ENCODE data around the gene RENBP.
A peak's percentile ranks its signal among the peaks of the same experiment; 100 is the strongest.

RENBP gene

DNA sequence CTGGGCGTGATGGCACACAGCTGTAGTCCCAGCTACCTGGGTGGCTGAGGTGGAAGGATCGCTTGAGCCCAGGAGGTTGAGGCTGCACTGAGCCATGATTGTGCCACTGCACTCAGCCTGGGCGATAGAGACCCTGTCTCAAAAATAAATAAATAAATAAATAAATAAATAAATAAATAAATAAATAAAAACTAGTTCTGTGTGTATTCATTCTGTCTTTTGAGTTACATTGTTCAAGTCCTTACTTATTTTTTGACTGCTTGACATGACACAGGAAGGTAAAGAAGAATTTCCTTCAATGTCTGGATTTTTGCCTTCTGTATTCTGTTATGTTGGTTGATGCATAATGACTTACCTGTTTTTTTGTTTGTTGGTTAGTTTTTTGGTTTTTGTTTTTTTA lies 7.4 kb downstream of the RENBP start:
- Histone ChIP-seq H3K4me3 (ENCODE audit: control insufficient read depth in 1 of 7, extremely low read depth in 1 of 7, insufficient read depth in 4 of 7, low read depth in 2 of 7, low read length in 6 of 7) (no peak overlapping the region), H3K27ac (ENCODE audit: insufficient read depth in 1 of 2, low read depth in 1 of 2, low read length in 2 of 2, poor library complexity in 1 of 2, severe bottlenecking in 2 of 2) (no peak overlapping the region), H3K4me1 (ENCODE audit: control extremely low read depth in 1 of 4, control insufficient read depth in 4 of 4, insufficient read depth in 4 of 4, low read length in 3 of 4) (peaks cover 0 to 32% (median 18%) of the 10 kb centered on the region in 4 experiments), H3K27me3 (replicated peaks in 2 of 5; ENCODE audit: control insufficient read depth in 4 of 5, insufficient read depth in 5 of 5, low read length in 4 of 5) (peaks cover 0 to 31% (median 0%) of the 10 kb centered on the region in 5 experiments), H3K36me3 (ENCODE audit: control insufficient read depth in 4 of 4, insufficient read depth in 4 of 4, low read length in 3 of 4) (peaks cover 0 to 7% (median 3%) of the 10 kb centered on the region in 4 experiments), H3K9me3 (ENCODE audit: control extremely low read depth in 1 of 5, control insufficient read depth in 4 of 5, insufficient read depth in 2 of 5, low read depth in 1 of 5, low read length in 4 of 5) (no peaks in the 10 kb centered on the region)
- CTCF ChIA-PET, result interaction anchor here (0.9 to 18.9 kb wide), 3 partner anchors 9 to 441 kb away, joined by 3 to 482 read pairs (median 7); partner anchors contain the start of genes ARHGAP4 and NAA10
- no CpG with 5 or more reads among the region's 3 CpGs for WGBS (ENCODE audit: insufficient coverage)
- DNase-seq, result no peak
- POLR2A ChIA-PET, result interaction anchor here (0.6 to 2.0 kb wide), 2 partner anchors 9 to 10 kb away, joined by 3 to 8 read pairs; no protein-coding TSS in a partner anchor

GRCh38 chrX:153935326-153935851 lies 9.1 kb downstream of the RENBP start:
- Histone ChIP-seq H3K36me3 (ENCODE audit: control insufficient read depth in 4 of 4, insufficient read depth in 4 of 4, low read length in 3 of 4) (peaks cover 0 to 21% (median 12%) of the 10 kb centered on the region in 4 experiments), H3K4me3 (ENCODE audit: control insufficient read depth in 1 of 7, extremely low read depth in 1 of 7, insufficient read depth in 4 of 7, low read depth in 2 of 7, low read length in 6 of 7) (peak overlapping the region in 4 of 7 experiments; percentile 22 to 69 (median 42)), H3K4me1 (ENCODE audit: control extremely low read depth in 1 of 4, control insufficient read depth in 4 of 4, insufficient read depth in 4 of 4, low read length in 3 of 4) (peaks cover 0 to 21% (median 9%) of the 10 kb centered on the region in 4 experiments), H3K27ac (ENCODE audit: insufficient read depth in 1 of 2, low read depth in 1 of 2, low read length in 2 of 2, poor library complexity in 1 of 2, severe bottlenecking in 2 of 2) (no peak overlapping the region), H3K9me3 (ENCODE audit: control extremely low read depth in 1 of 5, control insufficient read depth in 4 of 5, insufficient read depth in 2 of 5, low read depth in 1 of 5, low read length in 4 of 5) (no peaks in the 10 kb centered on the region), H3K27me3 (replicated peaks in 2 of 5; ENCODE audit: control insufficient read depth in 4 of 5, insufficient read depth in 5 of 5, low read length in 4 of 5) (peaks cover 0 to 36% (median 0%) of the 10 kb centered on the region in 5 experiments)
- DNase-seq, result no peak
- ChIA-PET CTCF (interaction anchor here (0.8 to 19.1 kb wide), 4 partner anchors 9 to 201 kb away, joined by 3 to 482 read pairs (median 243); partner anchors contain the start of genes ARHGAP4, NAA10 and RENBP), POLR2A (interaction anchor here (0.9 to 1.1 kb wide), 3 partner anchors 9 to 11 kb away, joined by 3 read pairs; partner anchors contain the start of gene ARHGAP4)
- WGBS (ENCODE audit: insufficient coverage), result 54% methylated on average over 15 of the region's 32 CpGs

- H3K36me3 ChIP-seq (ENCODE audit: control insufficient read depth in 4 of 4, insufficient read depth in 4 of 4, low read length in 3 of 4), result peaks cover 0 to 25% (median 14%) of the 10 kb centered on the region in 4 experiments
- peak within 1 kb of the TSS in 1 of 2 experiments; percentile 43 for H3K27ac ChIP-seq (ENCODE audit: insufficient read depth in 1 of 2, low read depth in 1 of 2, low read length in 2 of 2, poor library complexity in 1 of 2, severe bottlenecking in 2 of 2)
- peak in 2 of 3 donors; percentile 47 to 52 for DNase-seq
- H3K4me3 ChIP-seq (ENCODE audit: control insufficient read depth in 1 of 7, extremely low read depth in 1 of 7, insufficient read depth in 4 of 7, low read depth in 2 of 7, low read length in 6 of 7), result peak within 1 kb of the TSS; percentile 52 to 78 (median 63)
- ChIA-PET POLR2A (interaction anchor here (0.9 to 1.1 kb wide), 3 partner anchors 8 to 12 kb away, joined by 3 read pairs; partner anchors contain the start of gene ARHGAP4), CTCF (interaction anchor here (19.1 kb wide), 1 partner anchor 10 kb away, joined by 482 read pairs; the partner anchor contains the start of gene RENBP)
- peaks cover 0 to 32% (median 0%) of the 10 kb centered on the region in 5 experiments for H3K27me3 ChIP-seq (replicated peaks in 2 of 5; ENCODE audit: control insufficient read depth in 4 of 5, insufficient read depth in 5 of 5, low read length in 4 of 5)
- H3K9me3 ChIP-seq (ENCODE audit: control extremely low read depth in 1 of 5, control insufficient read depth in 4 of 5, insufficient read depth in 2 of 5, low read depth in 1 of 5, low read length in 4 of 5), result no peaks in the 10 kb centered on the region
- WGBS (ENCODE audit: insufficient coverage), result 14% methylated on average over 66 of the region's 87 CpGs
- H3K4me1 ChIP-seq (ENCODE audit: control extremely low read depth in 1 of 4, control insufficient read depth in 4 of 4, insufficient read depth in 4 of 4, low read length in 3 of 4), result peaks cover 0 to 17% (median 12%) of the 10 kb centered on the region in 4 experiments
Measured at GRCh38 chrX:153934762-153935325, 9.6 kb downstream of the RENBP start, which contains the start of gene NAA10. TSS of gene NAA10 (minus strand) at chrX:153935037. CDS start at chrX:153934904, 133 bp downstream.

GRCh38 chrX:153934148-153934761 lies 10.2 kb downstream of the RENBP start:
- POLR2A ChIA-PET, result interaction anchor here (1.0 kb wide), 1 partner anchor 13 kb away, joined by 3 read pairs; no protein-coding TSS in a partner anchor
- H3K27ac ChIP-seq (ENCODE audit: insufficient read depth in 1 of 2, low read depth in 1 of 2, low read length in 2 of 2, poor library complexity in 1 of 2, severe bottlenecking in 2 of 2), result peak overlapping the region in 1 of 2 experiments; percentile 43
- peaks cover 0 to 30% (median 0%) of the 10 kb centered on the region in 5 experiments for H3K27me3 ChIP-seq (replicated peaks in 2 of 5; ENCODE audit: control insufficient read depth in 4 of 5, insufficient read depth in 5 of 5, low read length in 4 of 5)
- H3K9me3 ChIP-seq (ENCODE audit: control extremely low read depth in 1 of 5, control insufficient read depth in 4 of 5, insufficient read depth in 2 of 5, low read depth in 1 of 5, low read length in 4 of 5), result no peaks in the 10 kb centered on the region
- H3K4me1 ChIP-seq (ENCODE audit: control extremely low read depth in 1 of 4, control insufficient read depth in 4 of 4, insufficient read depth in 4 of 4, low read length in 3 of 4), result peaks cover 0 to 22% (median 9%) of the 10 kb centered on the region in 4 experiments
- peak overlapping the region; percentile 52 to 78 (median 63) for H3K4me3 ChIP-seq (ENCODE audit: control insufficient read depth in 1 of 7, extremely low read depth in 1 of 7, insufficient read depth in 4 of 7, low read depth in 2 of 7, low read length in 6 of 7)
- peaks cover 0 to 31% (median 17%) of the 10 kb centered on the region in 4 experiments for H3K36me3 ChIP-seq (ENCODE audit: control insufficient read depth in 4 of 4, insufficient read depth in 4 of 4, low read length in 3 of 4)
- no peak for DNase-seq
- WGBS (ENCODE audit: insufficient coverage), result 32% methylated on average over 25 of the region's 33 CpGs
- CTCF ChIA-PET, result interaction anchor here (2.2 to 19.1 kb wide), 2 partner anchors 10 to 11 kb away, joined by 14 to 482 read pairs; partner anchors contain the start of gene RENBP

- POLR2A ChIA-PET, result no interaction called here
- H3K27me3 ChIP-seq (replicated peaks in 2 of 5; ENCODE audit: control insufficient read depth in 4 of 5, insufficient read depth in 5 of 5, low read length in 4 of 5), result peaks cover 0 to 29% (median 0%) of the 10 kb centered on the region in 5 experiments
- peaks cover 0 to 33% (median 17%) of the 10 kb centered on the region in 4 experiments for H3K36me3 ChIP-seq (ENCODE audit: control insufficient read depth in 4 of 4, insufficient read depth in 4 of 4, low read length in 3 of 4)
- H3K4me3 ChIP-seq (ENCODE audit: control insufficient read depth in 1 of 7, extremely low read depth in 1 of 7, insufficient read depth in 4 of 7, low read depth in 2 of 7, low read length in 6 of 7), result peak overlapping the region in 6 of 7 experiments; percentile 54 to 78 (median 66)
- peaks cover 0 to 27% (median 12%) of the 10 kb centered on the region in 4 experiments for H3K4me1 ChIP-seq (ENCODE audit: control extremely low read depth in 1 of 4, control insufficient read depth in 4 of 4, insufficient read depth in 4 of 4, low read length in 3 of 4)
- H3K9me3 ChIP-seq (ENCODE audit: control extremely low read depth in 1 of 5, control insufficient read depth in 4 of 5, insufficient read depth in 2 of 5, low read depth in 1 of 5, low read length in 4 of 5), result no peaks in the 10 kb centered on the region
- CTCF ChIA-PET, result interaction anchor here (2.2 to 19.1 kb wide), 2 partner anchors 10 to 11 kb away, joined by 14 to 482 read pairs; partner anchors contain the start of gene RENBP
- peak overlapping the region in 1 of 2 experiments; percentile 43 for H3K27ac ChIP-seq (ENCODE audit: insufficient read depth in 1 of 2, low read depth in 1 of 2, low read length in 2 of 2, poor library complexity in 1 of 2, severe bottlenecking in 2 of 2)
- no peak for DNase-seq
- 79% methylated on average over 6 of the region's 7 CpGs for WGBS (ENCODE audit: insufficient coverage)
Measured at GRCh38 chrX:153933748-153934147, 10.7 kb downstream of the RENBP start.

DNA sequence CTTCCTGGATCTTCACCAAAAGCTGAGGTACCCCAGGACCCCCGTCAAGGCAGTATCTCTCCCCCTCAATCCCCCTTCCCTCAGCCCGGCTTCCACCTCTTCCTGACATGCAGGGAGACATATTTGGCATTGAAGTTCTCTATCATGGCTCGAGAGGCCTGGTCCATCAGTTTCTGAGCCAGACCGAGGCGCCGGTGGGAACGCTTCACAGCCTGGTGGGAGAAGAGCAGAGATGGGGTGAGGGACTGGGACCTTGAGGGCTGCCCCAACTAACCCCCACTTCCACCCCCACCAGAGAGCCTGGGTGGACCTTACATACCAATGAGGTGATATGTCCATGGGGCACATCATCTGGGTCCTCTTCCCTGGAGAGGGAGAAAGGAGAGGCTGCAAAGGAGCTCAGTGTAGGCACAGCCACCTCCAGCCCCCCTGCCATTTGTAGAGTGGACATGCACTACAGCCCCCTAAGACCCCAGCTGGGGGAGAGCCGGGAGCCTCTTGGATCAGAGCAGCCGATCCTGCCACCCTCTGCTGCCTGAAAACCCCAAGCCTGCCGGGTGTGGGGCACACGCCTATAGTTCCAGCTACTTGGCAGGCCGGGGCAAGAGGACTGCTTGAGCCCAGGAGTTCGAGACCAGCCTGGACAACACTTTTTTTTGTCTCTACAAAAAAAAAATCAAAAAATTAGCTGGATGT lies 12.1 kb downstream of the RENBP start:
- DNase-seq, result no peak
- Histone ChIP-seq H3K27me3 (replicated peaks in 2 of 5; ENCODE audit: control insufficient read depth in 4 of 5, insufficient read depth in 5 of 5, low read length in 4 of 5) (peaks cover 0 to 25% (median 0%) of the 10 kb centered on the region in 5 experiments), H3K4me1 (ENCODE audit: control extremely low read depth in 1 of 4, control insufficient read depth in 4 of 4, insufficient read depth in 4 of 4, low read length in 3 of 4) (peaks cover 0 to 37% (median 18%) of the 10 kb centered on the region in 4 experiments), H3K4me3 (ENCODE audit: control insufficient read depth in 1 of 7, extremely low read depth in 1 of 7, insufficient read depth in 4 of 7, low read depth in 2 of 7, low read length in 6 of 7) (no peak overlapping the region), H3K36me3 (ENCODE audit: control insufficient read depth in 4 of 4, insufficient read depth in 4 of 4, low read length in 3 of 4) (peaks cover 0 to 33% (median 17%) of the 10 kb centered on the region in 4 experiments), H3K27ac (ENCODE audit: insufficient read depth in 1 of 2, low read depth in 1 of 2, low read length in 2 of 2, poor library complexity in 1 of 2, severe bottlenecking in 2 of 2) (no peak overlapping the region), H3K9me3 (ENCODE audit: control extremely low read depth in 1 of 5, control insufficient read depth in 4 of 5, insufficient read depth in 2 of 5, low read depth in 1 of 5, low read length in 4 of 5) (no peaks in the 10 kb centered on the region)
- WGBS (ENCODE audit: insufficient coverage), result 100% methylated on average over 5 of the region's 13 CpGs
- CTCF ChIA-PET, result interaction anchor here (2.2 to 19.1 kb wide), 2 partner anchors 8 to 12 kb away, joined by 14 to 482 read pairs; partner anchors contain the start of gene RENBP
- POLR2A ChIA-PET, result no interaction called here
